Endometrial microvascular endothelial cells (primary cell): Measurements from ENCODE around the gene CLC. TPM values are rescaled to one million over a fixed set of nuclear protein-coding genes. Genes with fewer than 3 reads are reported as not detected.
"Not testable (repeated sequence)": the region's sequence is repeated elsewhere in the genome, so short reads cannot be mapped to it uniquely, and the experiment has no call there.

Source experiments
- in situ Hi-C: cut with HindIII; loops from 2 replicates; pipeline ENCODE4 v1.10.0; 2017; ENCODE audit warnings: low sequenced_read_pairs, low pct_unique_long_range_greater_than_20kb; ENCODE audit errors: inconsistent ontology term
- total RNA-seq: library from RNA; depleted of rRNA; stranded (reverse); fragments of >200 nt; gene quantifications from one replicate; pipeline ENCODE4 v1.2.3, GENCODE V29; 2015; ENCODE audit errors: inconsistent ontology term

The CLC gene
- total RNA-seq, 1 donor from 2014 or later: not detected

DNA sequence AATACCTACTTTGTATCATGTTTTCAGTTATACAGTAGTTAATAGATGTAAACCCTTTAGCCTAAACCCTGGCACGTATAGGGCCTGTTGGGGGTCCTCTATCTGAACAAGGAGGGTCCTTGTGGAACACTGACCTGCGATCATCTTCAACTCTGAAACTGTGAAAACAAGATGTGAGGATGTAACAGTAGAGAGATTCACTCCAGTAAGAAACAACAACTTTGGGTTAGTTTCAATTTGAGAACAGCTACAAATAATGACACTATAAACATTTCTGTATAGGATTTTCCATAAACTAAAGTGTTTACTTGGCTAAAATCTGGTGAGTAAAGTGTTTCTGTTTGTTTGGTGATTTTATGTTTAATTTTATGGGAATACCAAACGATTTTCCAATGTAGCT is 2.1 kb downstream of the CLC start:
- in situ Hi-C loops: no loop called here

DNA sequence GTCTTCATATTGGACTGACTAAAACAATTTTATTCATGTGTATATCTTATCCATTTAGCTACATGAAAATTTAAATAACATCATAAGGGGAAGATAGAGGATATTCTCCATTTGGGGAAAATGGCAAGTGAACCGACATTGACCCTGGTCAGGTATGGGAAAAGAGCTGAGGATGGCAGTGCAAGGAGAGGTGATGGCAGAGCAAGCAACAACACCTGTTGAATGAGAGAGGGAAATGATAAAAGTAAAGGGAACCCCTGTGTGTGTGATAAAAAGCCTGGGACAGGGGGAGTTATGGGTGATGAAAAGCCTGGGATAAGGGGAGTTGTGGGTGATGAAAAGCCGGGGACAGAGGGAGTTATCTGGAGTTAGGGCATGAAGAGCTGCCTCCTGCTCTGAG is 4.0 kb downstream of the CLC start:
- in situ Hi-C loops: no loop called here

DNA sequence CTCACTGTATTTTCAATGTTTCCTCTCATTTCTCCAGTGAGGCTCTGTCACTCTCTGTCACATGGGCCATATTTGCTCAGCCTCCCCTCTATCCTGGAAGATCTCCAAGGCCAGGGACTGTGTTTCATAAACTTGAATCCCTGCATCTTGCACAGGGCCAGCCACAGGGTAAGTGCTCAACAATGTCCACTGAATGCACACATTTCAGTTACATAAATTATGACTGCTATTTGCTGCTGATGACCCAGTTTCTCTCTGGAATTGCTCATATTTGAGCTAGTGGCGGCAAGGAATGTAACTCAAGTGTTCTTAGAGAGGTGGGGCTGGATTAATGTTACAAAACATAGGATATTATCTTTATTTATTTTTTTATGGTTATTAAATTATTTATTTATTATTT is 6.1 kb downstream of the CLC start:
- in situ Hi-C loops: no loop called here

DNA sequence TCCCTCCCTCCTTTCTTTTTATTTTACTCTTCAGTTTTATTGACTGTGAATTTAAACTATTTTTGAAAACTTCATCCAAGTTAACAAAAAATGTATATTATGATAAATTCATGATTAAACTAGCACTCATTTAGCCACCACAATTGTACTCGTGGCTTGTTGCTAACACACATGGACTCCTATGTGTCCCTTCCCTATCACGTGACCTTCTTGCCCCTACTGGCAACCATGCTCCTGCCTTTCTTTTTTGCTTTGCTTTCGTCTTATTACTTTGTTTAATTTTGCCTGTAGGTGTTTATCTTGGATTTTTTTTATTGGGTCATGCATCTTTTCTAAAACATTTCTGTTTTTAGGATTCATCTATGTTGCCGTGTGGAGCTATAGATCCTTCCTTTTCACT is 8.2 kb downstream of the CLC start:
- in situ Hi-C loops: no loop called here

- in situ Hi-C loops: no loop called here
Measured at GRCh38 chr19:39728040-39728439, 9.8 kb downstream of the CLC start.

DNA sequence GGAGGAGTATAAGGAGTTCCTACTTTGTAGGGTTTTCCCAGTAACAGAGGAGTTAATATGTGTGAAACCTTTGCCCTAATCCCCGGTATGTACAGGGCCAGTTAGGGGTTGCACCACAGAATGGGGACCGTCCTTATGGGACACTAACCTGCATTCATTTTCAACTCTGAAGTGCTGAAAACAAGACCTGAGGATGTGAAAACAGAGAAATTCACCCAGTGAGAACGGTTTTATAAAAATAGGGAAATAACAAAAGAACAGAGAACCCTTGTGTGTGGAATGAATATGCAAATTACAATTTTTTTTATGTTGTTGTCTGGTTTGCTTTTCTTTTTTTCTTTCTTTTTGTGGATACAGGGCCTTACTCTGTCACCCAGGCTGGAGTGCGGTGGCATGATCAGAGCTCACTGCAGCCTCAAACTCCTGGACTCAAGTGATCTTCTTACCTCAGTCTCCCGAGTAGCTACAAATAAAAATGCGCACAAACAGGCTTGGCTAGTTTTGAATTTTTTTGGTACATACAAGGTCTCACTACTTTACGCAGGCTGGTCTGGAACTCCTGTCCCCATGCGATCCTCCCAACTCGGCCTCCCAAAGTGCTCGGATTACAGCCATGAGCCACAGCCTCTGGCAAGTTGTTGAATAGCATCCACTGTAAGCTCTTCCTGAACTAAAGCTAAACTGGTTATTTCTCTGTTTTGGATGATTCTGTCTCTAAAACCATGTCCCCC is 10.6 kb downstream of the CLC start:
- in situ Hi-C loops: no loop called here

DNA sequence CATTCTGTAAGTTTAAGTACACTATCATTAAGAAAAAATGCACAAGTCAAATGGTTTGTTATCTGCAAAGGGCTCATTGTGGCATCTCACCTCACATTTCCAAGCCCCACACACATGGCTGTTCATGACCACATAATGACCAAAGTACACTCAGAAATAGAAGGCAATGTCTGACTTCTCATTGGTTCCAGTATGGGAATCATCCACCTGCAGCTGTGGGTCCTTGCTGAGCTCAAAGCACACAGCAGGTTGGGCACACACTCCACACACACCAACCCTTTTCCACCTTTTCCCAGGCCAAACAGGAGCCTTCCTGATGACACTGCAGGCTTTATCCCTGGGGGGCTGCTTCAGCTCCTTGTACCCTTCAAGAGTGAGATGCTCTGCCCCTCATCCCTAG is 11.8 kb downstream of the CLC start:
- in situ Hi-C loops: no loop called here

DNA sequence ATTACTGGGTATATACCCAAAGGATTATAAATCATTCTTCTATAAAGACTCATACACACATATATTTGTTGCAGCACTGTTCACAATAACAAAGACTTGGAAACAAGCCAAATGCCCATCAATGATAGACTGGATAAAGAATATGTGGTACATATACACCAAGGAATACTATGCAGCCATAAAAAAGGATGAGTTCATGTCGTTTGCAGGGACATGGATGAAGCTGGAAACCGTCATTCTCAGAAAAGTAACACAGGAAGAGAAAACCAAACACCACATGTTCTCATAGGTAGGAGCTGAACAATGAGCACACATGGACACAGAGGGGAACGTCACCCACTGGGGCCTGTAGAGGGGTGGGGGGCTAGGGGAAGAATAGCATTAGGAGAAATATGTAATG is 17.7 kb downstream of the CLC start:
- in situ Hi-C loops: not testable (repeated sequence)

DNA sequence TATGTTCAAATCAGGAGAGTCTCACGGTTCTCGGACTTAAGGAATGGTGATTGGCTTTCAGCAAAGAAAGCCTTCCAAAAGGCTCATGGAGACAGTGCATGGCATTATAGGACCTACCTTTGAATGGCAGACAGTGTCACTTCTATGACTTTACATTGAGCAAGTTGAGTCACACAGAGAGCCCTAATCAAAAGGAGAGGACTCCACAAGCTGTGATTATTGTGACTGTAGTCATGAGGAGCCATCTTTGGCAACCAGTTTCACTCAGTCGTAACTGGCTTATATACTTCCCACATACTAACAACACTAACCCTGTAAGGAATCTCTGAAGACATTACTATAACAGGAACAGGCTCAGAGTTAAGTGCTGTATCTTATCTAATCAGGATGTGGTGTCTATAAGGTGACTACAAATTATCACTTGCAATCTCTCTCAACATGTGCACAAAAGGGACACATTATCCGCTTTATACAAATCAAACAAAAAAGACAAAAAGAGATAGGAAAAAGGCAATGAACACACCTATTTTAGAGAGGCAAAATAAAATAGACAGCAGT is 27.4 kb downstream of the CLC start:
- in situ Hi-C loops: no loop called here

DNA sequence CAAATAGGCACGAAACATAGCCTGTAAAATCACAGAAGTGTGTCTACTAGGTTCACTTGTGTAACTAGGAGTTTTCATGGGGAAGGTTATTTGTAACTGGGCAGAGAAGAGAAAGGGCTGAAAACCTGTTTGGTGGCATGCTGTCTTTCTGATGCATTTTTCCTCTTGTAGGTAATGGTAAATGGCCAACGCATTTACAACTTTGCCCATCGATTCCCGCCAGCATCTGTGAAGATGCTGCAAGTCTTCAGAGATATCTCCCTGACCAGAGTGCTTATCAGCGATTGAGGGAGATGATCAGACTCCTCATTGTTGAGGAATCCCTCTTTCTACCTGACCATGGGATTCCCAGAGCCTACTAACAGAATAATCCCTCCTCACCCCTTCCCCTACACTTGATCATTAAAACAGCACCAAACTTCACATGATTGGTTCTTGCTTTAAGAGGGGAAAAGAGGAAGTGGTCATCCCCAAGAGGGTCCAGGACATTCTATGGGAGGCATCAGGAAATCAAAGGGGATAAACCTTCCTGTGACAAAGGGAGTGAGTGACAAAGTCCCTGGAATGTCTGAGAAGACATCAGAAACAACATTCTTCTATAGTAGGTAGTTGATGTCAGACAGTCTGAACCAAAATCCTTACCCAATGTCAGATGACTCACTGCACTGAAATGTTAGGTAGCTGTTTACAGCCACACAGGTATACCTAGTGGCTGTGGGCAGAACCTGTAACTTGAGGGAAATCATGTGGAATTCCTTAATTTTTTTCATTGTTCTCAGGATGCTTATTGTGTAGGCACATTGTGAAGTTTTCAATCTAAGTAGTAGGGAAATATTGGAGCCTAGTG is 28.6 kb downstream of the CLC start:
- in situ Hi-C loops: no loop called here

DNA sequence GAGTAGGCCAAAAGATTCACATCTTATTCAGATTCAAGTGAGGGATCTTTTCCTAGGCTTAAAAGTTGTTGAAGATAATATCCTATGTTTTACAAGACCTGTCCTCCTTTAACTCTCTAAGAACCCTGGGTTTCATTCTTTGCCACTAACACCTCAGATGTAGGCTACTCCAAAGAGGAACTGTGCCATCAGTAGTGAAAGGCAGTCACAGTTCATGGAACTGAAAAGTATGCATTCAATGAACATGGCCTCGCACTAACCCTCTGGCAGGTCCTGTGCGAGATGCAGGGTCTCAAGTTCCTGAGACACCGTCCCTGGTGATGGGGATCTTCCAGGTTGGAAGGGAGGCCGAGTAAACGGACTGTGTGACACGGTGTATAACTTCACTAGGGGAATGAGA is 29.2 kb downstream of the CLC start:
- in situ Hi-C loops: no loop called here

- in situ Hi-C loops: no loop called here
Measured at GRCh38 chr19:39705578-39706188, 32.1 kb downstream of the CLC start.

GRCh38 chr19:39704181-39705044 is 33.4 kb downstream of the CLC start, which contains the start of gene LGALS14:
Gene LGALS14 (plus strand): TSS chr19:39704481. CDS start chr19:39704529, 48 bp downstream.
- in situ Hi-C loops: no loop called here

- in situ Hi-C loops: no loop called here
Measured at GRCh38 chr19:39701291-39701690, 36.5 kb downstream of the CLC start.

GRCh38 chr19:39698535-39698934 is 39.3 kb downstream of the CLC start:
- in situ Hi-C loops: no loop called here

- in situ Hi-C loops: no loop called here
Measured at GRCh38 chr19:39696387-39696786, 41.4 kb downstream of the CLC start.

DNA sequence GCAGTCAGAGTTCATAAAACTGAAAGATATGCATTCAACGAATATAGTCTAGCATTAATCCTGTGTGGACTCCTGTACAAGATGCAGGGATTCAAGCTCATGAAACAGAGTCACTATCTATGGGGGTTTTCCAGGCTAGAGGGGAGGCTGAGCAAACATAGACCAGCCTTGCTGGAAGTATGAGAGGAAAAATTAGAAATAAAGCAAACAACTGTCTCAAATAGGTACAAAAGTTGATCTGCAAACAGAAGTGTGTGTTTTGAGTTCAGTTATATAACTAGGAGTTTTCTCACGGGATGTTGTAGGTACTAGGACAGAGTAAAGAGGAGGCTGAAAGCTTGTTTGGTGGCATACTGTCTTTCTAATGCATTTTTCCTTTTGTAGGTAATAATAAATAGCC is 42.1 kb downstream of the CLC start:
- in situ Hi-C loops: no loop called here

DNA sequence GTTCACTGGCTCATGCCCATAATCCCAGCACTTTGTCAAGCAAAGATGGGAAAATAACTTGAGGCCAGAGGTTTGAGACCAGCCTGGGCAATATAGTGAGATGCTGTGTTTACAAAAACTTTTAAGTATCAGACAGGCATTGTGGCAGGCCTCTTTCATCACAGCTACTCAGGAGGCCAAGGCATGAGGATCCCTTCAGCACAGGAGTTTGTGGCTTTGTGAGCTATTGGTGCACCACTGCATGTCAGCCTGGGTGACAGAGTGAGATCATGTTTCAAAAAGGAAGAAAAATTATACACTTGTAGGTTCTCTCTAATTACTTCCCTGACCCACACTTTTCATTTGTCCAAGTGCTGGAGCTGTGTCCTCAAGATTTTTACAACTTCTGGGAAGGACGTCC is 45.0 kb downstream of the CLC start:
- in situ Hi-C loops: no loop called here

- in situ Hi-C loops: no loop called here
Measured at GRCh38 chr19:39692166-39692565, 45.7 kb downstream of the CLC start.
